ENCODE data around the gene EMP3.

Gene EMP3

GRCh38 chr19:48318286-48318987 lies 6.9 kb upstream of the EMP3 start:
- no peak for ATAC-seq

- peak; percentile 14 to 15 for ATAC-seq
These were observed 5.5 kb upstream of the EMP3 start for GRCh38 chr19:48319647-48320541.

- peak; percentile 55 to 67 for ATAC-seq
These were observed 4.1 kb upstream of the EMP3 start for GRCh38 chr19:48321372-48321621.

- ATAC-seq, result peak; percentile 62 to 64
These were observed 3.4 kb upstream of the EMP3 start for GRCh38 chr19:48321622-48322591.

- no peak for ATAC-seq
These were observed 4.0 kb downstream of the EMP3 start for GRCh38 chr19:48329167-48329891.

- peak; percentile 36 to 37 for ATAC-seq
These were observed 4.8 kb downstream of the EMP3 start for GRCh38 chr19:48330012-48330681.

GRCh38 chr19:48332351-48332661 lies 7.0 kb downstream of the EMP3 start:
- no peak for ATAC-seq

- peak; percentile 80 for ATAC-seq
These were observed 7.5 kb downstream of the EMP3 start for GRCh38 chr19:48332662-48333466.

GRCh38 chr19:48333467-48334384 lies 8.4 kb downstream of the EMP3 start:
- peak; percentile 71 to 72 for ATAC-seq

GRCh38 chr19:48338253-48338755 lies 13.0 kb downstream of the EMP3 start:
- ATAC-seq, result no peak

- ATAC-seq, result no peak
These were observed 13.6 kb downstream of the EMP3 start for GRCh38 chr19:48338802-48339503.

GRCh38 chr19:48340995-48341394 lies 15.6 kb downstream of the EMP3 start:
- no peak for ATAC-seq

- ATAC-seq, result no peak
These were observed 16.4 kb downstream of the EMP3 start for GRCh38 chr19:48341515-48342413.

- no peak for ATAC-seq
These were observed 17.0 kb downstream of the EMP3 start for GRCh38 chr19:48342414-48342738.

- no peak for ATAC-seq
These were observed 17.6 kb downstream of the EMP3 start for GRCh38 chr19:48342841-48343540.

- no peak for ATAC-seq
These were observed 19.5 kb downstream of the EMP3 start for GRCh38 chr19:48344892-48345291.

GRCh38 chr19:48346191-48346590 lies 20.8 kb downstream of the EMP3 start:
- no peak for ATAC-seq
